Upper lobe of left lung (tissue), 4 donors: ENCODE results near the gene XRN2.

Source experiments
- EP300 ChIP-seq, 4 donors: sonication (generic); formaldehyde crosslinking; IDR thresholded peaks; one replicate each; pipeline ENCODE4 v1.5.1; 2017; ENCODE audit warnings: antibody characterized with exemption in 4 of 4, control low read depth in 2 of 4
- POLR2A ChIP-seq, 4 donors: fragments of 450-650 bp; IDR thresholded peaks; one replicate each; pipeline ENCODE4 v1.5.1; 2016 to 2017; ENCODE audit warnings: antibody characterized with exemption in 4 of 4, mild to moderate bottlenecking in 2 of 4
- POLR2AphosphoS5 ChIP-seq, 2 donors: sonication (generic); formaldehyde crosslinking; IDR thresholded peaks; one replicate each; pipeline ENCODE4 v1.5.1; 2017; ENCODE audit warnings: antibody characterized with exemption in 2 of 2
- TF ChIP-seq, protein P1 (sequence below), 6 experiments: fragments of 450-650 bp in 4 of 6; fragments of 200-600 bp in 2 of 6; sonication (generic) in 2 of 6; IDR thresholded peaks; one replicate each; pipeline ENCODE4 v1.5.1; 2016 to 2019; ENCODE audit warnings: antibody characterized with exemption in 6 of 6

DNA sequence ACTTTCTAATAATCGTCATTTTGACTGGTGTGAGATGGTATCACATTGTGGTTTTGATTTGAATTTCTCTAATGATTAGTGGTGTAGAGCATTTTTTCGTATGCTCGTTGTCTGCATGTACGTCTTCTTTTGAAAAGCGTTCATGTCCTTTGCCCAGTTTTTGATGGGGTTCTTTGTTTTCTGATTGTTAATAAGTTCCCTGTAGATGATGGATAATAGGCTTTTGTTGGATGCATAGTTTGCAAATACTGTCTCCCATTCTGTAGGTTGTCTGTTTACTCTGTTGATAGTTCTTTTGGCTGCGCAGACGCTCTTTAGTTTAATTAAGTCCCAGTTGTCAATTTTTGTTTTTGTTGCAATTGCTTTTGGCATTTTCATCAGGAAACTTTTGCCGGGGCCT is 32.3 kb upstream of the XRN2 start:
- TF ChIP-seq, protein P1, sequence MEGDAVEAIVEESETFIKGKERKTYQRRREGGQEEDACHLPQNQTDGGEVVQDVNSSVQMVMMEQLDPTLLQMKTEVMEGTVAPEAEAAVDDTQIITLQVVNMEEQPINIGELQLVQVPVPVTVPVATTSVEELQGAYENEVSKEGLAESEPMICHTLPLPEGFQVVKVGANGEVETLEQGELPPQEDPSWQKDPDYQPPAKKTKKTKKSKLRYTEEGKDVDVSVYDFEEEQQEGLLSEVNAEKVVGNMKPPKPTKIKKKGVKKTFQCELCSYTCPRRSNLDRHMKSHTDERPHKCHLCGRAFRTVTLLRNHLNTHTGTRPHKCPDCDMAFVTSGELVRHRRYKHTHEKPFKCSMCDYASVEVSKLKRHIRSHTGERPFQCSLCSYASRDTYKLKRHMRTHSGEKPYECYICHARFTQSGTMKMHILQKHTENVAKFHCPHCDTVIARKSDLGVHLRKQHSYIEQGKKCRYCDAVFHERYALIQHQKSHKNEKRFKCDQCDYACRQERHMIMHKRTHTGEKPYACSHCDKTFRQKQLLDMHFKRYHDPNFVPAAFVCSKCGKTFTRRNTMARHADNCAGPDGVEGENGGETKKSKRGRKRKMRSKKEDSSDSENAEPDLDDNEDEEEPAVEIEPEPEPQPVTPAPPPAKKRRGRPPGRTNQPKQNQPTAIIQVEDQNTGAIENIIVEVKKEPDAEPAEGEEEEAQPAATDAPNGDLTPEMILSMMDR (IDR thresholded peaks at IDR 0.05) = no peak
- TF ChIP-seq POLR2AphosphoS5 (IDR thresholded peaks at IDR 0.05) = no peak
- TF ChIP-seq POLR2A (IDR thresholded peaks at IDR 0.05) = no peak
- no peak for TF ChIP-seq EP300 (IDR thresholded peaks at IDR 0.05)
